HL-60/S4 treated with phorbol 12-myristate 13-acetate at 8.2 ng/mL for 4 days and 3 days (cell line): ENCODE data around the gene LMNA.
"Not testable (repeated sequence)": the region's sequence is repeated elsewhere in the genome, so short reads cannot be mapped to it uniquely, and the experiment has no call there.

Source experiments
- in situ Hi-C: fragments of 300-500 bp; cut with MboI; formaldehyde crosslinking; loops from 2 replicates; pipeline ENCODE4 v1.15.0; 2022; ENCODE audit warnings: low sequenced_read_pairs

The LMNA gene

GRCh38 chr1:156157966-156158365, 43.5 kb downstream of the LMNA start:
- in situ Hi-C loops, result no loop called here

- in situ Hi-C loops, result no loop called here
Observed at GRCh38 chr1:156160000-156160742, 45.7 kb downstream of the LMNA start.

GRCh38 chr1:156160743-156161171, 46.2 kb downstream of the LMNA start:
- in situ Hi-C loops, result no loop called here

GRCh38 chr1:156162430-156163037, 48.0 kb downstream of the LMNA start:
- in situ Hi-C loops, result no loop called here

GRCh38 chr1:156163712-156164111, 49.2 kb downstream of the LMNA start:
- in situ Hi-C loops, result no loop called here

- in situ Hi-C loops, result no loop called here
Observed at GRCh38 chr1:156164125-156164831, 49.8 kb downstream of the LMNA start.

- in situ Hi-C loops, result no loop called here
Observed at GRCh38 chr1:156165083-156165482, 50.6 kb downstream of the LMNA start.

GRCh38 chr1:156167536-156167935, 53.0 kb downstream of the LMNA start:
- in situ Hi-C loops, result no loop called here

GRCh38 chr1:156172696-156173470, 58.4 kb downstream of the LMNA start:
- in situ Hi-C loops, result no loop called here

GRCh38 chr1:156176610-156177210, 62.2 kb downstream of the LMNA start:
- in situ Hi-C loops, result no loop called here

GRCh38 chr1:156177919-156178654, 63.6 kb downstream of the LMNA start:
- in situ Hi-C loops, result no loop called here

- in situ Hi-C loops, result no loop called here
Observed at GRCh38 chr1:156180471-156180870, 66.0 kb downstream of the LMNA start.

- in situ Hi-C loops, result not testable (repeated sequence)
Observed at GRCh38 chr1:156181391-156181924, 66.9 kb downstream of the LMNA start.

- in situ Hi-C loops, result not testable (repeated sequence)
Observed at GRCh38 chr1:156182010-156182779, 67.7 kb downstream of the LMNA start.

- in situ Hi-C loops, result not testable (repeated sequence)
Observed at GRCh38 chr1:156186347-156187177, 72.1 kb downstream of the LMNA start.
